ENCODE data around the gene UBQLN1. TPM values are rescaled to one million over a fixed set of nuclear protein-coding genes. Genes with fewer than 3 reads are reported as not detected.

Gene UBQLN1
- total RNA-seq, result 136 and 155 TPM in 2 replicates

DNA sequence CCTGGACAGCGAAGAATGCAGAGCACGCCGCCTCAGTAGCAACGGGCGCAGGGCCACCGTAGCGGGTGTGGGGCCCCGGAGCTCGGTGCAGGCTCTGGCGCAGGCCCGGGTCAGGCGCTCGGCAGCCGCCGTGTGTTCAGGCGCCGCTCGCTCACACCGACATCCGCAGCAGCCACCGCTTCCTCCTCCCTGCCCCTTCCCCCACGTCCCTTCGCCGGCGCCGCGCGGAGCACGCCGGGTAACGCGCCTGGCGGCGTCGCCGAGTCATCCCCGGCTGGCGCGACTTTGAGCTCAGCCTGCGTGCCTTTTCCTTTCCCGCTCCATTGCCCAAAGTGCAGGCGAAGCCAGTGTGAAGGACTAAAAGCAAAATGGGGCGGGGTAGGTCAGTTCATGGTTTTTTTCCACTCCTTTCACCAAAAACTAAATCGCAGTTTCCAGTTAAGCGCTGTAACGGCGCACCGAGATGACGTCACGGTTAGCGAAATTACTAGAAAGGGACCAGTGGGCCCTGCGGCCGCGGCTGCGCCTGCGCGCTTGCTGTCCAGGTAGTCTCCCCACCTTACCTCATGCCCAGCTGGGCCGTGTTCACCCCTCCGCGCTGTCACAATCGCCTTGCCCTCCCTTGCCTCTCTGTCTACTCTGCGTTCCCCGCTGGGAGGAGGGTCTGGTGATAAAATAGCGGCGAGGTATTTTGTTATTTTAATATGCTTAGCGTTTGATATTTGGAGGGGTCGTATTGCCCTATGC lies at the start of gene UBQLN1:
Gene UBQLN1 (minus strand): TSS at position 191 of the 747 bp plus-strand sequence. CDS start 279 bp downstream, outside the sequence.

DNA sequence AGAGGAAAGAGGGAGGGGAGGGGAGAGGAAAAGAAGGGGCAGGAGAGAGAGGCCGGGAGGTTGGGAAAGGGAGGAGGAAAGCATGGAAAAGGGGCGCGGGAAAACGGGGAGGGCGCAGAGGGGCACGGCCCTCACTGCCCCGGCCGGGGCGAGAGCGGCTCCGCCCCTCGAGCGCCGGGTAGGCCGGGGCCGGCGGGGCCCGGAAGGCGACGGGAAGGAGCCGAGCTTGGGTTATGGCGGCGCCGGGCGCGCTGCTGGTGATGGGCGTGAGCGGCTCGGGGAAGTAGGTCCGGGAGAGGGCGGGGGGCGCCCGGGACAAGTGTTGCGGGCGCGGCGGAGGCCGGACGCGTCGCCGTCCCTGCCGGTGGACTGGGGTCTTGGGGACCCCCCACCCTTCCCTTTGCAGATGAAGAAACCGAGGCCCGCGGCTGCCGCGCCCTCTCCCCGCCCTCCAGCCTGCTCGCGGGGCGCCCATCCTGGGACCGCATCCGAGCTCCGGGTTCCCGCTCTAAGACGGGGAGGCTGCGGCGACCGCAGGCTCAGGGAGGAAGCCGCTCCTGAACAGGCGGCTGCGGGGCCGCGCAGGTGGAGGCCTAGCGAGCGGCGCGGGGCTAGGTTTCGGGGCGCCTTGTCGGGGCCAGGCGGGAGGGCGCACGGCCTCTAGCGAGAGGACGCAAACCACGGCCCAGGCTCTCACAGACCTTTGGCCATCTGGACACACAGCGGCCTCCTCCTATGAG lies 84.6 kb downstream of the UBQLN1 start, which contains the start of gene IDNK:
Gene IDNK (plus strand): TSS at position 205 of the 740 bp plus-strand sequence. CDS start 29 bp downstream, at position 234.

Other genes with a start within 250 kb of the UBQLN1 start
- gene FRMD3, start 169.6 kb downstream of the UBQLN1 start, total RNA-seq, result 8.6 and 11.1 TPM in 2 replicates
- 2.6 and 2.9 TPM in 2 replicates for gene IDNK, start 84.8 kb downstream of the UBQLN1 start, total RNA-seq
- gene GKAP1, start 109.8 kb upstream of the UBQLN1 start, total RNA-seq, result 0.65 and 0.86 TPM in 2 replicates
- gene KIF27, start 213.5 kb upstream of the UBQLN1 start, total RNA-seq, result 2.3 and 4.3 TPM in 2 replicates